Loucy (cell line): ENCODE results near the gene TRPM1.

Experiments used
- H2AFZ ChIP-seq: fragments of 200-600 bp; sonication (generic); 2 replicates; pipeline ENCODE4 v1.6.0; 2016; ENCODE audit warnings: antibody characterized with exemption, mild to moderate bottlenecking, low read length, moderate library complexity
- H3F3A ChIP-seq: fragments of 200-600 bp; 2 replicates; pipeline ENCODE4 v1.6.0; 2016; ENCODE audit warnings: antibody characterized with exemption, low read depth, mild to moderate bottlenecking
- H3K27me3 ChIP-seq: fragments of 200-600 bp; sonication (generic); 2 replicates; pipeline ENCODE4 v1.6.1; 2014; ENCODE audit warnings: low read length, mild to moderate bottlenecking; ENCODE audit not compliant: insufficient read depth, poor library complexity, severe bottlenecking
- H3K36me3 ChIP-seq: fragments of 200-600 bp; sonication (generic); 2 replicates; pipeline ENCODE4 v1.6.1; 2016; ENCODE audit warnings: low read length; ENCODE audit not compliant: insufficient read depth
- H3K4me1 ChIP-seq: fragments of 200-600 bp; sonication (generic); 2 replicates; pipeline ENCODE4 v1.5.1; 2014; ENCODE audit warnings: low read length, mild to moderate bottlenecking; ENCODE audit not compliant: insufficient read depth, poor library complexity, severe bottlenecking
- H3K4me2 ChIP-seq: fragments of 200-600 bp; sonication (generic); 2 replicates; pipeline ENCODE4 v1.6.0; 2014; ENCODE audit warnings: antibody characterized with exemption, low read length, low read depth, mild to moderate bottlenecking; ENCODE audit not compliant: poor library complexity, severe bottlenecking
- H3K4me3 ChIP-seq: fragments of 200-600 bp; sonication (generic); 2 replicates; pipeline ENCODE4 v1.5.1; 2014; ENCODE audit warnings: low read length, mild to moderate bottlenecking, mixed read lengths; ENCODE audit not compliant: poor library complexity, severe bottlenecking
- H3K79me2 ChIP-seq: fragments of 200-600 bp; sonication (generic); 2 replicates; pipeline ENCODE4 v1.6.1; 2014; ENCODE audit warnings: low read length; ENCODE audit not compliant: insufficient read depth
- H3K9ac ChIP-seq: fragments of 200-600 bp; sonication (generic); 2 replicates; pipeline ENCODE4 v1.6.0; 2014; ENCODE audit warnings: mild to moderate bottlenecking, low read depth, low read length, moderate library complexity; ENCODE audit not compliant: poor library complexity, severe bottlenecking
- H3K9me2 ChIP-seq: fragments of 200-600 bp; sonication (generic); replicated peaks from 2 replicates; pipeline ENCODE4 v1.6.1; 2016; ENCODE audit warnings: low read depth, low read length, mixed read lengths
- H3K9me3 ChIP-seq: fragments of 200-600 bp; sonication (generic); 2 replicates; pipeline ENCODE4 v1.6.1; 2014; ENCODE audit warnings: mild to moderate bottlenecking, antibody characterized with exemption, low read length, low read depth; ENCODE audit not compliant: insufficient read depth
- H4K20me1 ChIP-seq: fragments of 200-600 bp; sonication (generic); 2 replicates; pipeline ENCODE4 v1.6.0; 2014; ENCODE audit warnings: antibody characterized with exemption, low read length, mild to moderate bottlenecking; ENCODE audit not compliant: insufficient read depth, poor library complexity, severe bottlenecking
- EZH2phosphoT487 ChIP-seq: fragments of 200-600 bp; IDR thresholded peaks from 2 replicates; pipeline ENCODE4 v1.6.1; 2018; ENCODE audit warnings: antibody characterized with exemption, mild to moderate bottlenecking, moderate library complexity, borderline replicate concordance
- TF ChIP-seq, protein P1 (sequence below): fragments of 200-600 bp; sonication (generic); conservative IDR thresholded peaks from 2 replicates; pipeline ENCODE4 v1.5.1; 2014; ENCODE audit warnings: mild to moderate bottlenecking, antibody characterized with exemption, low read length

TRPM1 gene

DNA sequence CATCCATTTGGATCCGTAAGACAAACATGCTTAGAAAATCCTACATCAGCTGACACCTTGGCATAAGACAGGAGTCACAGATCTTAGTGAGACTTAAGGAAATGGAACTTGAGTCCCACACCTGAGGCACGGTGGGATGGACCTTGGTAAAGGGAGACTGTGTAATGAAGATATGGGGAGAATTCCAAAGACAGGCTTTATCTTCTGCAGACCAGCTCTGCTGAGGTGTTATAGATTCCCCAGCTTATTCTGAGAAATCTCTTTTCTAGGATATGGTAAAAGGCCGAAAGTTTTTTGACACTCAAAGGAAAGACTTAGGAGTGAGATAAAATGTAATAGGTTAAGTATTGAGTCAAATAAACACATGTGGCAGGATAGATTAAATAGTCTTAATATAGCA is 101.8 kb downstream of the TRPM1 start:
- Histone ChIP-seq H3K4me1 (peaks cover 44% of the 10 kb centered on the region), H2AFZ (no peak overlapping the region), H3K9me3 (no peaks in the 10 kb centered on the region), H3K9ac (no peak overlapping the region), H3K9me2 (no peaks in the 10 kb centered on the region), H3K36me3 (no peaks in the 10 kb centered on the region), H3K4me2 (no peak overlapping the region), H3K4me3 (no peak overlapping the region), H3F3A (peaks cover 5% of the 10 kb centered on the region; the same call in 1 of the 2 replicates), H3K27me3 (no peaks in the 10 kb centered on the region), H4K20me1 (no peaks in the 10 kb centered on the region), H3K79me2 (no peaks in the 10 kb centered on the region)
- no peak for TF ChIP-seq EZH2phosphoT487
- TF ChIP-seq, protein P1, sequence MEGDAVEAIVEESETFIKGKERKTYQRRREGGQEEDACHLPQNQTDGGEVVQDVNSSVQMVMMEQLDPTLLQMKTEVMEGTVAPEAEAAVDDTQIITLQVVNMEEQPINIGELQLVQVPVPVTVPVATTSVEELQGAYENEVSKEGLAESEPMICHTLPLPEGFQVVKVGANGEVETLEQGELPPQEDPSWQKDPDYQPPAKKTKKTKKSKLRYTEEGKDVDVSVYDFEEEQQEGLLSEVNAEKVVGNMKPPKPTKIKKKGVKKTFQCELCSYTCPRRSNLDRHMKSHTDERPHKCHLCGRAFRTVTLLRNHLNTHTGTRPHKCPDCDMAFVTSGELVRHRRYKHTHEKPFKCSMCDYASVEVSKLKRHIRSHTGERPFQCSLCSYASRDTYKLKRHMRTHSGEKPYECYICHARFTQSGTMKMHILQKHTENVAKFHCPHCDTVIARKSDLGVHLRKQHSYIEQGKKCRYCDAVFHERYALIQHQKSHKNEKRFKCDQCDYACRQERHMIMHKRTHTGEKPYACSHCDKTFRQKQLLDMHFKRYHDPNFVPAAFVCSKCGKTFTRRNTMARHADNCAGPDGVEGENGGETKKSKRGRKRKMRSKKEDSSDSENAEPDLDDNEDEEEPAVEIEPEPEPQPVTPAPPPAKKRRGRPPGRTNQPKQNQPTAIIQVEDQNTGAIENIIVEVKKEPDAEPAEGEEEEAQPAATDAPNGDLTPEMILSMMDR, result no peak

DNA sequence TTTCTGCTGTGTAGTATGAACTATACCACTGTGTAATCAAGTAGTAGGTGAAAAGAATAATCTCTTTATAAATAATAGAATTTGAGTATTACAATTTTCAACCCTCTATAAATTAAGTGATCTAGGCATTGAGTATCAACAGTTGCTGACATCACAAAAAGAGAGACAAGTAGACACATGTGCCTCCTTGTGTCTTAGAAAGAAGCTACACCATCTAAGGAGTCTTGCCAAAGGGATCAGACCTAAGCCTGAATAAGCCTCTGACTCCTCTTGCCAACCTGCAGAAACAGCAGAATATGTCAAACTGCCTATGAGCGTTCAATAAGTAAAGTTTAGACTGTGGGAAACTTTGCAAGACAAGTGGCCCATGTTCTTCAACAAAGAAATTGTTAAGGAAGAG is 104.3 kb downstream of the TRPM1 start:
- no peaks in the 10 kb centered on the region for H3K9me3 ChIP-seq
- no peaks in the 10 kb centered on the region for H3K79me2 ChIP-seq
- H3K27me3 ChIP-seq, result no peaks in the 10 kb centered on the region
- H3K36me3 ChIP-seq, result no peaks in the 10 kb centered on the region
- H3K4me3 ChIP-seq, result no peak overlapping the region
- H2AFZ ChIP-seq, result no peak overlapping the region
- no peak overlapping the region for H3K4me2 ChIP-seq
- no peaks in the 10 kb centered on the region for H4K20me1 ChIP-seq
- peaks cover 42% of the 10 kb centered on the region for H3K4me1 ChIP-seq
- H3K9ac ChIP-seq, result no peak overlapping the region
- no peaks in the 10 kb centered on the region for H3K9me2 ChIP-seq
- TF ChIP-seq, protein P1, result 0 out of 2 replicates have a peak, but pooled peaks have one; percentile 24
- no peak for TF ChIP-seq EZH2phosphoT487
- H3F3A ChIP-seq, result no peaks in the 10 kb centered on the region

DNA sequence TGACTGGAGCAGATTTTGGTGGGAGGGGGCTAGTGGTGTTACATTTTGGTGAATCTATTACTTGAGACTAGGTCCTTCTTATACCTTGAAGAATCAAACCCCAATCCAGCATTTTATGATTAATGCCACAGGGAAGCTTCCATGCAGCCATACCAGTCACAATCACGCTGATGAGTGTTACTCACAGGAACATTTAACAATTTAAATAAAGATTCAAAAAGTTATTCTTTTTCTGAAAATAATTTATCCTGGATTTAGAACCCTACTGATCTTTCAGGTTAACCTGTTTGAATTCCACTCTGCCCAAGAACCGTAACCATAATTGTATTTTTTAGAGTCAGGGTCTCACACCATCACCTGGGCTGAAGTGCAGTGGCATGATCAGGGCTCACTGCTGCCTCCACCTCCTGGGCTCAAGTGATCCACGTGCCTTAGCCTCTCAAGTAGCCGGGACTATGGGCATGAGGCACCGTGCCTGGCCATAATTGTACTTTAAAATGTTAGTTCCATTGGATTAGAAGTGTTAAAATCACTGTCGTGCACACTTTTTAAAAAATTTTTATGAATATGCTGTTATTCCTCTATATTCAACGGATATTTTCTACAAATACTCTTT is 109.2 kb downstream of the TRPM1 start:
- peaks cover 16% of the 10 kb centered on the region for H4K20me1 ChIP-seq
- no peaks in the 10 kb centered on the region for H3F3A ChIP-seq
- no peaks in the 10 kb centered on the region for H3K9me3 ChIP-seq
- H3K4me1 ChIP-seq, result peaks cover 53% of the 10 kb centered on the region
- H3K4me3 ChIP-seq, result peak overlapping the region; percentile 86
- TF ChIP-seq, protein P1, result no peak
- no peak for TF ChIP-seq EZH2phosphoT487
- H3K36me3 ChIP-seq, result no peaks in the 10 kb centered on the region
- H2AFZ ChIP-seq, result peak overlapping the region; percentile 89
- H3K27me3 ChIP-seq, result no peaks in the 10 kb centered on the region
- peaks cover 37% of the 10 kb centered on the region for H3K79me2 ChIP-seq
- peak overlapping the region; percentile 90 for H3K4me2 ChIP-seq
- peak overlapping the region; percentile 90 for H3K9ac ChIP-seq
- no peaks in the 10 kb centered on the region for H3K9me2 ChIP-seq
